HTERT RPE-1 (cell line): ENCODE data around the gene SPATA13.

ENCODE experiments used
- in situ Hi-C: fragments of 300-500 bp; cut with MboI; formaldehyde crosslinking; loops from 4 replicates; pipeline ENCODE4 v1.14.3; 2020; ENCODE audit warnings: low sequenced_read_pairs

SPATA13 gene

GRCh38 chr13:24247016-24247415 lies 86.5 kb downstream of the SPATA13 start:
- in situ Hi-C loops, result no loop called here

DNA sequence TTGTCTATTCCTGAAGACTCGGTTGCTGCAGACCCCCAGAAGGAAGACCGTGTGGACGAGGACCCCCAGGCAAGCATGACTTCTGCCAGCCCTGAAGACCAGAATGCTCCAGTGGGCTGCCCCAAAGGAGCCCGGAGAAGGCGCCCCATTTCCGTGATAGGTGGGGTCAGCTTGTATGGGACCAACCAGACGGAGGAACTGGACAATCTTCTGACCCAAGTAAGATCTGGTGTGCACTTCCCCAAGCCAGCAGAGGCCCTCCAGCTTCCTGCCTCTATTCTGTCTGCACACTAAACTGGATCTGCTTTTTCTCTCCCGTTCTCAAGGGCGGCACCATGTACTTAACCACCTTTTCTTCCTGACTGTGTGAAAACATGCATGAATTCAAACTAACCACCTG lies 89.1 kb downstream of the SPATA13 start:
- in situ Hi-C loops, result no loop called here

DNA sequence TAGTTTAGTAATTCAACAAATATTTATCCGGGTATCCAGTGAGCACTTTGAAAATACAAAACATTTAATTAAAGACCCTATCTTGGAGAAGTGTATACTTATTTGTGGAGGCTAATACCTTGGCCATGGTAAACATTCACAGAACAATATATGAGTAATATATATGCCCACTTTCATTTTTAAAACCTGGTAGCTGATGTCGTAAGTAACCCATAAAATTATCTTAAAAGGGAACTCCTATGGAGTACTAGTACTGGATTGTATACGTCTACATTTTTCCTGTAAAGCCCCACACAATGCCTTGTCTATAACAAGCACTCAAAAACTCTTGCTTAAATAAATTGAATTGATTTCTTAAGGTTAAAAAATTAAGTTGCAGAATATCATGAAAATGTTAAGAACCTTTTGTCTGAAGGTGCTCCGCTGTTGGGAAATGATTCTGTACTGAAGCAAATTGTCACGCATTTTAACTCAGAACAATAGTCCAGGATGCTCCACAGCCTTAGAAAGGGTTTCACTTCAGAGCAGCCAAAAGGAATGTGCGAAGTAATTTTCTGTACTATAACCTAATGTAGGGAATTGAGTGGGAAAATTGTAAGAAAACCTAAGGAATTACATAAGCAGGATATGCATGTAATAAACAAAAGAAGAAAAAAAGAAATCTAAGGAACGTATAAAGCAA lies 90.0 kb downstream of the SPATA13 start:
- in situ Hi-C loops, result no loop called here

DNA sequence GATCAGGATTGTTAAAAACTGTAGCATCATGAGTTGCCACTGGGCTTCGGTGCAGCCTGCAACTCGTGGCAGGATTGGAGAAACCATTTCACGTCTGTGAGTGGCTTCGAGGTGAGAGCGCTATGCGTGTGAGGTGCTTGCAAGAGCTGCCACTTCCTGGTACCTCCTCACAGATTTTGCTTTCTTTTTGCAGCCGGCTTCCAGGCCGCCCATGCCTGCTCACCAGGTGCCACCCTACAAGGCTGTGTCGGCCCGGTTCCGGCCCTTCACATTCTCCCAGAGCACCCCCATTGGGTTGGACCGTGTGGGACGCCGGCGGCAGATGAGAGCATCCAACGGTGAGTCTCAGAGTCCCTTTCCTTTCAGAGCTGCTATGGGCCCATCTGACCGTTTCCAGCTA lies 91.0 kb downstream of the SPATA13 start:
- in situ Hi-C loops, result no loop called here

DNA sequence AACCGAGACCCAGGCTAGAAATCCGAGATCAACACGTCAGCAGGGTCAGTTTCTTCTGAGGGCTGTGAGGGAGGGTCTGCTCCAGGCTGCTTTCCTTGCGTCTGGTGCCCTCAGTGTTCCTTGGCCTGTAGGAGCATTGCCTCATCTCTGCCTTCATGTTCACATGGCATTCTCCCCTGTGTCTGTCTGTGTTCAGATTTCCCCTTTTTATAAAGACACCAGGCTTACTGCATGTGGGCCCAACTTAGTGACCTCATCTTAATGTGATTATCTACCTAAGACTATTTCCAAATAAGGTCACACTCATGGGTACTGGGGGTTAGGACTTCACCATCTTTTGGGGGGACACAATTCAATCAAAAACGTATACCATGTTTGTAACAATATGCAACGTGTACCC lies 91.6 kb downstream of the SPATA13 start:
- in situ Hi-C loops, result no loop called here

DNA sequence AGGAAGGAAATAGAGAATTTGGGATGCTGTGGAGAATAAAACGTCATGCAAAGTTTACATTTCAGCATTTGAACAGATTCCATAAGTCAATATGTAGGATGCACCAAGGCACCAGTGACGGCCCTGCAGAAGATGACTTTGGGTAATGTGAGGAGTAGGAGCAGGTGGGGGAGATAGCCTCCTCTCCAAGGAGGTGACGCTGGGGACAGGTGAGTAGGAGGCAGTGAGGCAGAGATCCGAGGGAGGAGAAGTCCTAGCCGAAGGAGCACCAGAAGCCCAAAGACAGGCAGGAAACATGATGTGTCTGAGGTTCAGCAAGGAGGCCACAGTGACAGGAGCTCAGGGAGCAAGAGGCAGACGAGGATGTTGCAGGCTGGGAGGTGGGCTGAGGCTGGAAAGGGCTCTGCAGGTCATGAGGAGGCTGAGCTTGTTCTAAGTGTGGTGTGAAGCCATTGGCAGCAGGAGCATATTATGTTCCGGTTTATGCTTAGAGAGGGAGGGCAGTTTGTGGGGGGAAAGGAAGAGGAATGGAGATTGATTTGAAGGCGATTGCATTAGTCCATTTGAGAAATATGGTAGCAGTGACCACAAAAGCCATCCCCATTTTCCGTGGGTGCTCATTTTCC lies 93.1 kb downstream of the SPATA13 start:
- in situ Hi-C loops, result no loop called here

- in situ Hi-C loops, result no loop called here
These were observed 93.8 kb downstream of the SPATA13 start for GRCh38 chr13:24254146-24254841.

DNA sequence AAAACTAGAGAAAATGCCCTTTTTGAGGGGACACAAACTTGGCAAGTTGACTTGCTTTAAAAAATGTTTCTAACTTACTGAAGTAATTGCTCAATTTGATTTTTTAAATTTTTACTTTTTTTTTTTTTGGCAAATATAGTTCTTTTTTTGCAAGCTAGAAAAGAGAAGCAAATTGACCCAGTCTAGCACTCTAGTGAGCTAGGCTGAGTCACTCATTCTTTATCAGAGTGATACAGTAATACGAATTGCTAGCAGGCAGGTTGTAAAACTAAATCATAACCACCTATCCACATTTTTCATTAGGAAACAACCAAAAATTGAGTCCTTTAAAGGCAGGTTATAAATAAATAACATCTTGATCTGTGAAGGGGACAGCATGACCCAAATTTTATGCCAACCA lies 97.0 kb downstream of the SPATA13 start:
- in situ Hi-C loops, result no loop called here

- in situ Hi-C loops, result no loop called here
These were observed 101.0 kb downstream of the SPATA13 start for GRCh38 chr13:24261566-24261965.

DNA sequence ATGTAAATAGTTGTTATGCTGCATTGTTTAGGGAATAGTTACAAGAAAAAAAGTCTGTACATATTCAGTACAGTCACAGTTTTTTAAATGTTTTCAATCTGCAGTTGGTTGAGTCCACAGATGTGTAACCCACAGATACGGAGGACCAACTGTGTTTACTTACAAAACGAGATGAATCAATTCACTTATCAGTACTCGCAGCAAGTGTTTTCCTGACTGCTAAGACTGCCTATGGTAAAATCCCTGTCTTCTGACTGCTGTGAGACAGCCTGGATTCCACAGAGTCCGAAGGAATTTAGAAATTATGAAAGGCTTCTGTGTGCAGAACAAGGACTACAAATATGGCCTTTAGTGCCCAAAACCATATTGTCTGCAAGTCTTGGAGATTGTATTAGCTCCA lies 103.1 kb downstream of the SPATA13 start:
- in situ Hi-C loops, result no loop called here

GRCh38 chr13:24264976-24265375 lies 104.5 kb downstream of the SPATA13 start:
- in situ Hi-C loops, result no loop called here

GRCh38 chr13:24265453-24265852 lies 104.9 kb downstream of the SPATA13 start:
- in situ Hi-C loops, result no loop called here

DNA sequence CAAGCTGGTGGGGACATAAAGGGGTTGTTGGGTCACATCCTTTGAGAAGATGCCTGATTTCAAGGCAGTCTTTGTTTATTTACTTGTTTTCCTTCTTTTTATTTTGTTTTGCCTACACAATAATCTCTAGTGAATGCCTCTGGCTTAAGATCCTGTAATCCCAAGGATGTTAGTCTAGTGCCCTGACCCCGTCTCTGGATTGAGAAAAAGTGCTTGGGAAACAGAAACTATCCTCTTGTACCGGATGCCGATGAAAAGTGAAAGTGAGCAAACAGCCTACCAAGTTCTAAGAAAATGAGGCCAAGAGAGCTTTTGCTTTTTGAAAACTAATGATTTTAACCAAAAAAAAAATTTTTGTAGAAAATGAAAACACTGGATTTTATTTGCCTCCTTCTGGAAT lies 106.8 kb downstream of the SPATA13 start:
- in situ Hi-C loops, result no loop called here

- in situ Hi-C loops, result no loop called here
These were observed 107.3 kb downstream of the SPATA13 start for GRCh38 chr13:24267801-24268200.

DNA sequence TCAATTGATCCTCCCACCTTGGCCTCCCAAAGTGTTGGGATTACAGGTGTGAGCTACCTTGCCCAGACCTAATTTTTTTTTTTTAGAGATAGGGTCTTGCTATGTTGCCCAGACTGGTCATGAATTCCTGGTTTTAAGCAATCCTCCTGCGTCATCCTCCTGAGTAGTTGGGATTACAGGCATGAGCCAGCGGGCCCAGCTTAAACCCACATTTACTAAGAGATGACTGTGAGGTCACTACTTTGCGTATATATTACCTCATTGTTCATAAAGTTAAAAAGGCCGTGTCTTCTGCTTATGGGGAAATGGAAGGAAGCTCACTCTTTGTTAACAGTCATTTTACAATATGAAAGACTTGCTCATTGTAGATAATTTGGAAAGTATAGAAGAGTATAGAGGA lies 109.3 kb downstream of the SPATA13 start:
- in situ Hi-C loops, result no loop called here

GRCh38 chr13:24270639-24271141 lies 110.2 kb downstream of the SPATA13 start:
- in situ Hi-C loops, result no loop called here

DNA sequence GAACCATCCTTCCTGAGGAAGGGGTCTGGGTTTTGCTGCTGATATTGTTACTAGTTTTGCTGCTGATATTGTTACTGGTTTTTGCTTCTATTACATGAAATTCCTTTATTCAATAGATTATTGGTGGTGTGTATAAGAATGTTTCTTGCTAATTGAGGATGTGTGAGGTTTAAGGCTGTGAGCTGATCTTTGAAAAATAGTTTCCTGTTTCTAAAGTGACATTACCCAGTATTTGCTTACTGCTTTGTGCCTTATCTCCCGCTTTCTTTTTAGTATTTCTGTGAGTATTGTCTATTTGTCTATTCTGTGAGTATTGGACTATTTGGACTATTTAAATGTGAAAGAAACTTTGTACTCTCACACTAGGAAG lies 110.7 kb downstream of the SPATA13 start:
- in situ Hi-C loops, result no loop called here

DNA sequence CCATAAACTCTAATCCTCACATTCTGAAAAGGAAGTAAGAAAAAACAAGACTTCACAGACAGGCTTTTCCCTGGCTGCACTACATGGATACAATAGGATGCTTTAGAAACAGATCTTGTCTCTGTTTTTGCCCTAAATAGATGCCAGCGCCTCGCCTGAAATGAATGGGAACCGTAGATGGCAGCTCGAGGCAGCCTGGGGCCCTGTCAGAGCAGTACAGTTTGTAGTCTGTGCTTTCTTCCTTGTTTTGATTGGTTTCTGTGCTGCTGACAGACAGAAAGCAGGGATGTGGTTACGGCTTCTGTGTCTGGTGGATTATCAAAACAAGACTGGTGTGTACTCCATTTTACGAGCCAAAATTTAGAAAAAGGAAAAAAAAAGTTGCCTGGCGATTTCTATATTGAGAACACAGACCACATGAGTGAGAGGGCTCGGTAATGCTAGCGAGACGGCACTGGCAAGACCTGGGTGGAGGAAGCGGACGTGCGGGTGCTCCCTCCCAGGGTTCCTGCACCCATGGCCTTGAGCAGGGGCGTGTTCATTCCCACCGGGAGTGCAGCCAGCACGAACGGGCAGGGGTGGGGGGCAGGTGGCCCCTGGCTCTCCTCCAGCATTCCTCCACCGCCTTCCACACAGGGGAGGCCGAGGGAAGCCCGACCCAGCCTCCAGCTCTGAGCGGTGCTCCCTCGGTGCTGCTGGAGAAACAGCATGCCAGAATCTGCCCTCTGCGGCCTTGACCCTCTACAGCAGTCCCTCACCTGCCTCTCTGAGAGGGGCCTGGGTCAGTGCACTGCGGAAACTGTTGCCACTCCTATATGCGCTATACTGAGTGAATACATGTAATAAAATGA lies 111.3 kb downstream of the SPATA13 start:
- in situ Hi-C loops, result no loop called here

DNA sequence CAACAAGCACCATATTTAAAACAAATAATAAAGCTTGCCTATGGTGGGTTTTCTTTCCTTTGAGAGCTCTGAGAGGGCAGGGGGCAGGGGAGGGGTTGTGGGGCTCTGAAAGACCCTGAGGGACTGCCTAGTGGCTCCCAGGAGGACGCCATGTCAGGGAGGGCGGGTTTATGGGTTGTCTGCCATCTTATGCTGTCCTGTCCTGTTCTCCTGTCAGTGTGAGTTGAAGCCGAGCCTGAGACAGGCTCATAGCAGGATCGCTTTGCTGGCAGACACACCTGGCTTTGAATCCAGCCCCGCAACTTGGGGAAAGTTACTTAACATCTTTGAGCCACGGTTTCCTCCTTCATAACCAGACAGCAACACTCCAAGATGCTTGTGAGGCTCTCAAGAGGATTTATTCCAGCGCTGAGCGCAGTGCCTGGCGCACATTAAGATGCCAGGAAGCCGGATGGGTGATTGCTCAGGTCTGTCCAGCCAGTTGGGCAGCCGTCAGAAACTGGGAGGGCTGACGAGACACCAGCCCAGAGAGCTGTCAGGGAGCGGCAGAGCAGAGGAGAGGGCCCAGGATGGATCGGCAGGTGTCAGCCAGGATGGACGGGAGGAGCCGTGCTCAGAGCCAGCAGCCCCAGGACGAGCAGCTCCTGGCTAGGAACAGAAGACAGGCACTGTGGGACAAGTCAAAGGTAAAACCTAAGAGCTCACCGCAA lies 112.1 kb downstream of the SPATA13 start:
- in situ Hi-C loops, result no loop called here

GRCh38 chr13:24273926-24274325 lies 113.4 kb downstream of the SPATA13 start:
- in situ Hi-C loops, result no loop called here
